Loucy (cell line): ENCODE data around the gene TAX1BP1.

Experiments used
- H2AFZ ChIP-seq: fragments of 200-600 bp; sonication (generic); 2 replicates; pipeline ENCODE4 v1.6.0; 2016; ENCODE audit warnings: antibody characterized with exemption, mild to moderate bottlenecking, low read length, moderate library complexity
- H3F3A ChIP-seq: fragments of 200-600 bp; 2 replicates; pipeline ENCODE4 v1.6.0; 2016; ENCODE audit warnings: antibody characterized with exemption, low read depth, mild to moderate bottlenecking
- H3K27me3 ChIP-seq: fragments of 200-600 bp; sonication (generic); 2 replicates; pipeline ENCODE4 v1.6.1; 2014; ENCODE audit warnings: low read length, mild to moderate bottlenecking; ENCODE audit not compliant: insufficient read depth, poor library complexity, severe bottlenecking
- H3K36me3 ChIP-seq: fragments of 200-600 bp; sonication (generic); 2 replicates; pipeline ENCODE4 v1.6.1; 2016; ENCODE audit warnings: low read length; ENCODE audit not compliant: insufficient read depth
- H3K4me1 ChIP-seq: fragments of 200-600 bp; sonication (generic); 2 replicates; pipeline ENCODE4 v1.5.1; 2014; ENCODE audit warnings: low read length, mild to moderate bottlenecking; ENCODE audit not compliant: insufficient read depth, poor library complexity, severe bottlenecking
- H3K4me2 ChIP-seq: fragments of 200-600 bp; sonication (generic); 2 replicates; pipeline ENCODE4 v1.6.0; 2014; ENCODE audit warnings: antibody characterized with exemption, low read length, low read depth, mild to moderate bottlenecking; ENCODE audit not compliant: poor library complexity, severe bottlenecking
- H3K4me3 ChIP-seq: fragments of 200-600 bp; sonication (generic); 2 replicates; pipeline ENCODE4 v1.5.1; 2014; ENCODE audit warnings: low read length, mild to moderate bottlenecking, mixed read lengths; ENCODE audit not compliant: poor library complexity, severe bottlenecking
- H3K79me2 ChIP-seq: fragments of 200-600 bp; sonication (generic); 2 replicates; pipeline ENCODE4 v1.6.1; 2014; ENCODE audit warnings: low read length; ENCODE audit not compliant: insufficient read depth
- H3K9ac ChIP-seq: fragments of 200-600 bp; sonication (generic); 2 replicates; pipeline ENCODE4 v1.6.0; 2014; ENCODE audit warnings: mild to moderate bottlenecking, low read depth, low read length, moderate library complexity; ENCODE audit not compliant: poor library complexity, severe bottlenecking
- H3K9me2 ChIP-seq: fragments of 200-600 bp; sonication (generic); replicated peaks from 2 replicates; pipeline ENCODE4 v1.6.1; 2016; ENCODE audit warnings: low read depth, low read length, mixed read lengths
- H3K9me3 ChIP-seq: fragments of 200-600 bp; sonication (generic); 2 replicates; pipeline ENCODE4 v1.6.1; 2014; ENCODE audit warnings: mild to moderate bottlenecking, antibody characterized with exemption, low read length, low read depth; ENCODE audit not compliant: insufficient read depth
- H4K20me1 ChIP-seq: fragments of 200-600 bp; sonication (generic); 2 replicates; pipeline ENCODE4 v1.6.0; 2014; ENCODE audit warnings: antibody characterized with exemption, low read length, mild to moderate bottlenecking; ENCODE audit not compliant: insufficient read depth, poor library complexity, severe bottlenecking
- CTCF ChIP-seq: fragments of 200-600 bp; sonication (generic); conservative IDR thresholded peaks from 2 replicates; pipeline ENCODE4 v1.5.1; 2014; ENCODE audit warnings: mild to moderate bottlenecking, antibody characterized with exemption, low read length
- EZH2phosphoT487 ChIP-seq: fragments of 200-600 bp; IDR thresholded peaks from 2 replicates; pipeline ENCODE4 v1.6.1; 2018; ENCODE audit warnings: antibody characterized with exemption, mild to moderate bottlenecking, moderate library complexity, borderline replicate concordance

The TAX1BP1 gene

GRCh38 chr7:27834179-27834921 is 94.4 kb downstream of the TAX1BP1 start:
- peaks cover 3% of the 10 kb centered on the region for H3K4me1 ChIP-seq
- H4K20me1 ChIP-seq: no peaks in the 10 kb centered on the region
- H3K9me2 ChIP-seq: no peaks in the 10 kb centered on the region
- H3K27me3 ChIP-seq: no peaks in the 10 kb centered on the region
- peaks cover 40% of the 10 kb centered on the region; the same call in 1 of the 2 replicates for H3K36me3 ChIP-seq
- no peaks in the 10 kb centered on the region for H3K79me2 ChIP-seq
- H3K9ac ChIP-seq: no peak overlapping the region
- H3K4me3 ChIP-seq: no peak overlapping the region
- H3F3A ChIP-seq: no peaks in the 10 kb centered on the region
- TF ChIP-seq EZH2phosphoT487: no peak
- no peak for TF ChIP-seq CTCF
- no peak overlapping the region for H3K4me2 ChIP-seq
- no peak overlapping the region for H2AFZ ChIP-seq
- H3K9me3 ChIP-seq: no peaks in the 10 kb centered on the region

- Histone ChIP-seq H3F3A (no peaks in the 10 kb centered on the region), H3K9me3 (no peaks in the 10 kb centered on the region), H2AFZ (no peak overlapping the region), H3K27me3 (no peaks in the 10 kb centered on the region), H3K79me2 (no peaks in the 10 kb centered on the region), H4K20me1 (no peaks in the 10 kb centered on the region), H3K4me2 (no peak overlapping the region), H3K9me2 (no peaks in the 10 kb centered on the region), H3K4me3 (no peak overlapping the region), H3K4me1 (peaks cover 9% of the 10 kb centered on the region), H3K36me3 (peaks cover 31% of the 10 kb centered on the region; the same call in 1 of the 2 replicates), H3K9ac (no peak overlapping the region)
- TF ChIP-seq EZH2phosphoT487: no peak
Observed at GRCh38 chr7:27835376-27835775, 95.4 kb downstream of the TAX1BP1 start.

- H3K9me2 ChIP-seq: no peaks in the 10 kb centered on the region
- H3K9me3 ChIP-seq: no peaks in the 10 kb centered on the region
- peaks cover 12% of the 10 kb centered on the region for H3K4me1 ChIP-seq
- H3F3A ChIP-seq: no peaks in the 10 kb centered on the region
- peaks cover 22% of the 10 kb centered on the region; the same call in 1 of the 2 replicates for H3K36me3 ChIP-seq
- H4K20me1 ChIP-seq: no peaks in the 10 kb centered on the region
- no peak overlapping the region for H3K9ac ChIP-seq
- TF ChIP-seq EZH2phosphoT487 (no peak), CTCF (no peak)
- H2AFZ ChIP-seq: no peak overlapping the region
- H3K79me2 ChIP-seq: no peaks in the 10 kb centered on the region
- no peaks in the 10 kb centered on the region for H3K27me3 ChIP-seq
- H3K4me3 ChIP-seq: no peak overlapping the region
- no peak overlapping the region for H3K4me2 ChIP-seq
Observed at GRCh38 chr7:27836536-27836935, 96.6 kb downstream of the TAX1BP1 start.

- no peak overlapping the region for H2AFZ ChIP-seq
- no peaks in the 10 kb centered on the region for H3K27me3 ChIP-seq
- no peaks in the 10 kb centered on the region for H3K79me2 ChIP-seq
- H3K9ac ChIP-seq: no peak overlapping the region
- no peaks in the 10 kb centered on the region for H3K9me3 ChIP-seq
- H3F3A ChIP-seq: no peaks in the 10 kb centered on the region
- H3K4me3 ChIP-seq: no peak overlapping the region
- H3K4me1 ChIP-seq: peaks cover 12% of the 10 kb centered on the region
- peaks cover 8% of the 10 kb centered on the region; the same call in 1 of the 2 replicates for H3K36me3 ChIP-seq
- H3K4me2 ChIP-seq: no peak overlapping the region
- H4K20me1 ChIP-seq: no peaks in the 10 kb centered on the region
- H3K9me2 ChIP-seq: no peaks in the 10 kb centered on the region
- no peak for TF ChIP-seq CTCF
- no peak for TF ChIP-seq EZH2phosphoT487
Observed at GRCh38 chr7:27839099-27839498, 99.1 kb downstream of the TAX1BP1 start.
